VCaP (cell line): ENCODE results near the gene TOP2B.

Experiments
- H3K27ac ChIP-seq: fragments of 450-650 bp; 2 replicates; pipeline ENCODE4 v1.5.1; 2017
- TF ChIP-seq, protein P1 (sequence below): fragments of 450-650 bp; conservative IDR thresholded peaks from 2 replicates; pipeline ENCODE4 v1.5.1; 2017; ENCODE audit warnings: mild to moderate bottlenecking, moderate library complexity

The TOP2B gene

DNA sequence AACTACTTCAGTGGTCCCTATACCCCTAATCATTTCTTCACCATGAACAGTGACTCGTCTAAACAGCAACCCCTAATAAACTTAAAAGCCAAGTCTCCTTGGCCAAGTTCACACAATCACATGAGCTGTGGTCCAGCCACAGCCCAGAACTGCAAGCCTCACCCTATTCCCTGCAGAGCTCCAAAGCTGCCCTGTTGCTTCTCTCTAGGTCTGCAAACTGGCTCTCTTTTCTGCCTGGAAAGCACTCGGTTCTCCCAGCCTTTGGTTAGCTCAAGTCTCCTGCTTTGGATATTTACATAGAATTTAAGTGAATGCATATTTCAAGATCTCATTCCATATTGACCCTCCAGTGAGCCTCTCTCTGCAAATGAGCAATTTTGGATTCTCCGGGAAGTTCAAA is 107.0 kb downstream of the TOP2B start:
- H3K27ac ChIP-seq, result no peak overlapping the region
- TF ChIP-seq, protein P1, sequence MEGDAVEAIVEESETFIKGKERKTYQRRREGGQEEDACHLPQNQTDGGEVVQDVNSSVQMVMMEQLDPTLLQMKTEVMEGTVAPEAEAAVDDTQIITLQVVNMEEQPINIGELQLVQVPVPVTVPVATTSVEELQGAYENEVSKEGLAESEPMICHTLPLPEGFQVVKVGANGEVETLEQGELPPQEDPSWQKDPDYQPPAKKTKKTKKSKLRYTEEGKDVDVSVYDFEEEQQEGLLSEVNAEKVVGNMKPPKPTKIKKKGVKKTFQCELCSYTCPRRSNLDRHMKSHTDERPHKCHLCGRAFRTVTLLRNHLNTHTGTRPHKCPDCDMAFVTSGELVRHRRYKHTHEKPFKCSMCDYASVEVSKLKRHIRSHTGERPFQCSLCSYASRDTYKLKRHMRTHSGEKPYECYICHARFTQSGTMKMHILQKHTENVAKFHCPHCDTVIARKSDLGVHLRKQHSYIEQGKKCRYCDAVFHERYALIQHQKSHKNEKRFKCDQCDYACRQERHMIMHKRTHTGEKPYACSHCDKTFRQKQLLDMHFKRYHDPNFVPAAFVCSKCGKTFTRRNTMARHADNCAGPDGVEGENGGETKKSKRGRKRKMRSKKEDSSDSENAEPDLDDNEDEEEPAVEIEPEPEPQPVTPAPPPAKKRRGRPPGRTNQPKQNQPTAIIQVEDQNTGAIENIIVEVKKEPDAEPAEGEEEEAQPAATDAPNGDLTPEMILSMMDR, result no peak

DNA sequence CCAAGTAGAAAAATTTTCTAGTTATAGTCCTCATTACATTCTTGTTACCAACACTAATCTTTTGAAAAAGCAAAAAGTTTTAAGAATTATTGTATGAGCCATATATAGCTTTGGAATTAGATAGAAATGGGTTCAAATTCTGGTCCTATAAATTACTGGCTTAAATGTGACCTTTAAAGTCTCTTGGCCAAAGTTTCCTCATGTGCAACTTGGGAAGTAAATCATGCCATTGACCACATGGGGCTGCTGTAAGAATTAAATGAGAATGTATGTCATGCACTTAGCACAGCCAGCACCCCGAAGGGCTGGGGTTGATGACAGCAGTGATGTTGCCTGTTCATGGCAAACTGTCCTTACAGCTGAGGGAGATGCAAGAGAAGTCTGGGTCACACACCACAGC is 108.3 kb downstream of the TOP2B start:
- H3K27ac ChIP-seq, result no peak overlapping the region
- TF ChIP-seq, protein P1, result no peak

DNA sequence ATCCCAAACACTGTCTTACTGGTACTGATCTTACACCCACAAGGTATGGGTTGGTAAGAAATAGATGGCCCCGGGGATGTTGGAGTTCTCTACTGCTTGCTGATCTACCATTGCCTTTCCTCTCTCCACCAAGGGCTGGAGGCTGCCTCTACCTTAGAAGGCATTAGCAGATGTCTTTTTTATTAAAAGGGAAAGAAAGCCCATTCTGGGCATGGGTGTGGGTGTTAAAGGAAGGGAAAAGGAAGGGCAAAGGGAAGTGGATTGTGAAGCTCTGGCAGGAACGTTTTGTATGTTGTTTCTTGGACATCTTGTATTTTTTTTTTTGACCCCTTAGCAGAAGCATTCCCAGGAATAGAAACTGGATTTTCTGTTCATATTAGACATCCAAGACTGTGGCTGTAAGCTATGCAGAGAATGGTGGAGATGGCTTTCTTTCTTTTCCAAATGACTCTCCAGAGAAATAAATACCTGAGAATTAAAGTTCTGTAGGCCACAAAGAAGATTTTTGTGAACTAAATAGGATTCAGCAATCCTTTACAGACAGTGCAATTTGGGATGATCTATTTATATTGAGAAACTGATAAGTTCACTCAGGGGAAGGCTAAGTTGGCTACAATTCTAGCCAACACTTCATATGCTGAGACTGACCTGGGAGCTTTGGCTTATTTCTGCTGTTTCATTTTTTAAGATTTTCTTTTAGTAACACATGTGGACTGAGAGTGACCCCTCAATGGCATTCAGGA is 108.8 kb downstream of the TOP2B start:
- TF ChIP-seq, protein P1, result no peak
- no peak overlapping the region for H3K27ac ChIP-seq

DNA sequence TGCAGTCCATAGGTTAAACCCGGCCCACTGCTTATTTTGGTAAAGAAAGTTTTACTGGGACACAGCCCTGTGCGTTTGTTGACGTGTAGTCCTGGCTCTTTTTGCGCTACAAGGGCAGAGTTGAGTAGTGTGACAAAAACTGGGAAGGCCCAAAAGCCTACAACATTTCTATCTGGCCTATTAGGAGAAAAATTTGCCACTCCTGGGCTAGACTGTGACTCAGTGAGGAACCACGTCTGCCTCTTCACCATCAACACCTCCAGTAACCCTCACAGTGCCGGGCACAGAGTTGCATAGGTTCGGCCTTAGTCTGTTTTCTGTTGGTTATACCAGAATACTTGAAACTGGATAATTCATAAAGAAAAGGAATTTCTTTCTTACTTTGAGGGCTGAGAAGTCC is 110.3 kb downstream of the TOP2B start:
- TF ChIP-seq, protein P1, result no peak

DNA sequence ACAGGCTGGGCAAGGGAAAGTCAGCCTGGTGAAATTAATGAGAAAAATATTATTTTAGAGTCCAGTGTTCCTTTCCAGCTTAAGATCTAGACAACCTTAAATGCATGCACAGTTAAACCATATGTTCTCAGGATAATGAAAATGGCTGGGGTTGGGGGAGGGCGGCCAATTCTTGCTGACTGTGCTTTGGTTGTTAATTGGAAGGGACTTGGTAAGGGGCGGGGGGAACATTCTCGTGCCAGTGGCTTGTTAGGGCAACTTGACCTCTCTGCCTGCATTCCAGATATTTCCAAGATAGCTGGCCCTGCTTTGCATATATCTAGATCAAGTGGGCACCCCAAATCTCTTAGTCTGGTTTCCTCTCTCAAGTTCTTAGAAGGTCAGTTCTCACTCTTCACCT is 112.5 kb downstream of the TOP2B start:
- TF ChIP-seq, protein P1, result no peak
- H3K27ac ChIP-seq, result no peak overlapping the region

More for the DNA sequence above, 110.3 kb downstream of the TOP2B start:
- H3K27ac ChIP-seq, result no peak overlapping the region

DNA sequence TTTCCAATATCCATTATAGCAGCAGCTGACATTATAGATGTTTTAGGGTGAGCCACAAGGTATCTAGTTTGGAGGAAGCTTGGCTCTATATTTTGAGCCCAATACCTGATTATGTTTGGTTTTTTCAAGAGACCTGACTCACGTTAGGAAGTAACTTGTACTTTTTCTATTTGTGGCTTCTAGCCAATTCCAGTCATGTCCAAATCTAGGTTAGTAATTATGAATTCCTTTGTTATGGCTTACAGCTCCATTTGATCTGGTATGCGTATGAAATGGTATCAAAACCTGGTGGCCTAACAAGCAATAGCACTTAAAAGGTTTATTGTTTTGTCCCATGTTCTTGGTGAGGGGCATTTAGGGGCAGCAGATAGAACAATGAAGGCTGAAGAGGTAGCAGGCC is 115.9 kb downstream of the TOP2B start:
- no peak overlapping the region for H3K27ac ChIP-seq
- TF ChIP-seq, protein P1, result no peak

DNA sequence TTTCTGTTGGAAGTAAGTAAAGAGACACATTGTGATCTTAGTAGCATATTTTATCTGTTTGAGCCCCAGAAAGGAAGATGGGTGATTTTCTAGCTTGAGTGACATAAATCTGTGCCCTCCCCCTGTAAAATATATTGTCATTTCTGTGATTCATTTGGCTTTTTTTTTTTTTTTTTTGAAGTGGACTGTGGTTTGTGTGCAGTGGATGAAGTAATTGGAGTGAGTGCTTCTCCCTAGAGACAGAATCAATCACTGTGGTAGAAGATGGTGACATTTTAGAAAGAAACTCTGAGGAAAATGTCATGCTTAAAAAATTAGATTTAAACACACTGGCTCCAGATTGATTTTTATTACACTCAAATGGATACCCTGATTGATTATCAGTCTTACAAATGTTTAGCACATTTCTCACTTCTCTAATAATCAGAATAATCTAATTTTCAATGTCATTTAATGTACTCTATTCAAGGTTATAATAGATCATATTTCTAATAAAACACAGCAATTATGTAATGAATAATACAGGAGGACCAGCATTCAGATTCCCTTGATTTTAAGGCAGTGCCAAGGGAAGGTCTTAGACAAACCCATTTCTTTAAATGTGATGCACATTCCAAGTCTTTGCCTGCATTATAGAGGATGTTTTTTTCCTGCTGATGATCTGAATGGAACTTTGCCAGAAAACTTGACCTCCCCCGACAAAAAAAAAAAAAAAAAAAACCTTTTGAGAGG is 116.6 kb downstream of the TOP2B start:
- H3K27ac ChIP-seq, result no peak overlapping the region
- TF ChIP-seq, protein P1, result no peak
